Forelimb muscle (tissue), 1 donor: ENCODE measurements around the gene PACRG. TPM values are rescaled to one million over a fixed set of nuclear protein-coding genes. Genes with fewer than 3 reads are reported as not detected.
A peak's percentile ranks its signal among the peaks of the same experiment; 100 is the strongest.

Experiments used
- DNase-seq: peaks from one replicate; pipeline ENCODE4 v3.0.0-alpha.2; 2013; ENCODE audit warnings: low read depth
- polyA plus RNA-seq: library from polyadenylated mRNA; unstranded; fragments of 120-200 nt; gene quantifications from one replicate; pipeline ENCODE4 v1.2.1, GENCODE V29; 2013; ENCODE audit not compliant: insufficient read length

PACRG gene
- polyA plus RNA-seq, 1 donor: 2.1 TPM

- no peak for DNase-seq
These were observed 50.8 kb downstream of the PACRG start for GRCh38 chr6:162778603-162779002.

GRCh38 chr6:162785632-162786242, 58.0 kb downstream of the PACRG start:
- no peak for DNase-seq

GRCh38 chr6:162798546-162799266, 70.9 kb downstream of the PACRG start:
- no peak for DNase-seq

- no peak for DNase-seq
These were observed 86.7 kb downstream of the PACRG start for GRCh38 chr6:162814426-162814973.

GRCh38 chr6:162817196-162817595, 89.4 kb downstream of the PACRG start:
- no peak for DNase-seq

- DNase-seq: no peak
These were observed 91.5 kb downstream of the PACRG start for GRCh38 chr6:162819284-162819683.

GRCh38 chr6:162821102-162821501, 93.3 kb downstream of the PACRG start:
- no peak for DNase-seq

- DNase-seq: no peak
These were observed 97.8 kb downstream of the PACRG start for GRCh38 chr6:162825597-162825996.

- no peak for DNase-seq
These were observed 101.4 kb downstream of the PACRG start for GRCh38 chr6:162829013-162829742.

GRCh38 chr6:162833776-162834175, 106.0 kb downstream of the PACRG start:
- DNase-seq: no peak

- no peak for DNase-seq
These were observed 118.2 kb downstream of the PACRG start for GRCh38 chr6:162845972-162846371.

- DNase-seq: no peak
These were observed 118.9 kb downstream of the PACRG start for GRCh38 chr6:162846723-162847122.

- DNase-seq: no peak
These were observed 121.5 kb downstream of the PACRG start for GRCh38 chr6:162849269-162849668.

- DNase-seq: no peak
These were observed 124.4 kb downstream of the PACRG start for GRCh38 chr6:162852192-162852591.

- no peak for DNase-seq
These were observed 125.2 kb downstream of the PACRG start for GRCh38 chr6:162852840-162853577.

- no peak for DNase-seq
These were observed 126.5 kb downstream of the PACRG start for GRCh38 chr6:162854228-162854627.

GRCh38 chr6:162854734-162855191, 127.0 kb downstream of the PACRG start:
- DNase-seq: no peak

- peak; percentile 76 for DNase-seq
These were observed 129.1 kb downstream of the PACRG start for GRCh38 chr6:162856885-162857284.

- no peak for DNase-seq
These were observed 129.6 kb downstream of the PACRG start for GRCh38 chr6:162857326-162857725.

- DNase-seq: no peak
These were observed 134.7 kb downstream of the PACRG start for GRCh38 chr6:162862462-162862861.

GRCh38 chr6:162862941-162863340, 135.2 kb downstream of the PACRG start:
- no peak for DNase-seq

- no peak for DNase-seq
These were observed 136.0 kb downstream of the PACRG start for GRCh38 chr6:162863821-162864220.
